GM21526 (cell line): ENCODE measurements around the gene XPNPEP3.
"Not testable (repeated sequence)": the region's sequence is repeated elsewhere in the genome, so short reads cannot be mapped to it uniquely, and the experiment has no call there.

Experiments used
- ATAC-seq: cut with Tn5 transposase; IDR thresholded peaks from one replicate; pipeline ENCODE4 v1.9.1; 2021; ENCODE audit warnings: moderate library complexity; ENCODE audit not compliant: unreplicated experiment, low FRiP score

The XPNPEP3 gene

DNA sequence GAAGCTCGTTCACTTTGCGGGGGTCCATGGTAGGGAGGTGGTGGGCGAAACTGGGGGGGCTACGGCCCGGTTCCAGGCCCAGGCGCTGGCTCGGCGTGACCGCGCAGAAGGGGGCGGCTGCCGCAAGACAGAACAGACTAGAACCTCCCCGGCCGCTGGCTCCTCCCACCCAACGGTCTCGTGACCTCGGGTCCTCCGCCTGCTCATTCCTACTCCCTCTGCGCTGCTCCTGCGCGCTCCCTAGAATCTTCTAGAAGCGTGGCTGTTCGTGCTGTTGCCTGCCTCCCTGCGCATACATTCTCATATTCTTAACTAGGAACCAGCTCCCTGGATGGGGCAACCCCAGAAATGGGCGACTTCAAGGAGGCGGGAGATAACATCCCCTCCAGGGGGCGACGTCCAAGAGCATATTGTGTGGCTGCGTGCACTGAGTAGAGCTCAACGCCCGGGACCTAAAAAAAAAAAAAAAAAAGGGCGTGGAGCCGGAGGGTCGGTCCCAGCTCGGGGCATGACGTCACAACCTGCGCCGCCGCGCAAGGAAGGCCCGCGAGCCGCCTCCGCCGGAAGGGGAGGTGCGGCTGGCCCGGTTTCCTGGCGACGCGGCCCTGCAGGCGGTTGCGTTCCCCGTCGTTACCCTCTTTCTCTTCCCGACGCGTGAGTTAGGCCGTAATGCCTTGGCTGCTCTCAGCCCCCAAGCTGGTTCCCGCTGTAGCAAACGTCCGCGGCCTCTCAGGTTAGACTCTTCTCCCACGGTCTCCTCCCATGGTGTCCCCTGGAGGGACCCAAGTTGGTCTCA lies at the start of gene XPNPEP3, which contains the start of gene ST13:
TSS of gene XPNPEP3 (plus strand) at position 636 of the 796 bp plus-strand sequence. CDS start at position 670, 34 bp downstream.
TSS of gene ST13 (minus strand) at position 127 of the 796 bp plus-strand sequence. CDS start at position 28, 99 bp downstream.
- ATAC-seq: peak; percentile 75

DNA sequence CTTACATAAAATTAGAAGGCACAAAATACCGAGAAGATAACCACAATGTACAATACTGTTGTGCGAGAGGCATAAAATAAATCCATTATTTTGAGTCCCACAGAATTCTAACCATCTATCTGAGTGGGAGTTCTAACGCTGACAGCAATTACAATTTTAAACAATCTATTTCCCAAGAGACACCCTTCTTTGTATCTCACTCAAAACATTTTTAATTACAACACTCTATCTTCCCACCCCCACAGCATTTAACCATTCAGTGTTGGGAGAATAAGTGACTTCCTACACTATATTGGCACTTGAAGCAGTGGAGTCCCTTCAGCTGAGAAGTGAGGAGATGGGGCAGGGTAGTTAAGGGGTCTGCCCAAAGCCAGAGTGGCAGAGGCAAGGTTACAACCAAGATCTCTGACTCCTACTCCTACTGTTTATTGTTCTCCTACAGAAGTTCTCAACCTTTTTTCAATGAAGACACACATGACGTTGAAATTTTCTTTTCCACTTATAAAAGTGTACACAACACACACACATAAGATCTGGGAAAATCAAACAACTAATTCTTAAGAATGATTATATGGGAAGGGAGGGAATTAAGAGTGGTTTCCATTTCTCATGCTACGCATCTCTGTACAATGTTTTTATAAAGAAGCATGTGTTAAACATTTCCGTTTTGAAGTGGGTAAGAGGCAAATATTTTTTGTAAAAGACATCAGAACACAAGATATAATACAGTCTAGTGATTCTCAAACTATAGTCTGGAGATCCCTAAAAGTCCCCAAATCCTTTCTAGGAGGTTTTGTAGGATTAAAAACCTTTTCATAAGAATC lies 48.7 kb upstream of the XPNPEP3 start:
- no peak for ATAC-seq

DNA sequence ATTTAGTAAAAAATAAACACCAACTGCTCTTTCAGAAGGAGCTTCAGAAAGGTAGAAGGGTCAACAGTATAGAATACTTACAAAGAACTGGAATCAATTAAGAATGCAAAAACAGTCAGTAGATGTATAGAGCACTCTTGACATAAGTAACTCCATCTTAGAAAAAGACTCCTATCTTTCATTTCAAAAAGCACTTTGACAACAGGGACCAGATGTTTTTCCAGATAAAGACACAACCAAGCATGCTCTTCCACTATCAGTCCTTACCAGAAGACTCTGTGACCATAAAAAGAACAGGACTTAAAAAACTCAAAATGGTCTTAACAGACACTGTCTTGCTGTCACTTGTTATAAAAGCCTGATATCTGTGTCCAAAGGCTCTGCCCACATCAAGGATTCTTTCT lies 43.0 kb upstream of the XPNPEP3 start:
- no peak for ATAC-seq

DNA sequence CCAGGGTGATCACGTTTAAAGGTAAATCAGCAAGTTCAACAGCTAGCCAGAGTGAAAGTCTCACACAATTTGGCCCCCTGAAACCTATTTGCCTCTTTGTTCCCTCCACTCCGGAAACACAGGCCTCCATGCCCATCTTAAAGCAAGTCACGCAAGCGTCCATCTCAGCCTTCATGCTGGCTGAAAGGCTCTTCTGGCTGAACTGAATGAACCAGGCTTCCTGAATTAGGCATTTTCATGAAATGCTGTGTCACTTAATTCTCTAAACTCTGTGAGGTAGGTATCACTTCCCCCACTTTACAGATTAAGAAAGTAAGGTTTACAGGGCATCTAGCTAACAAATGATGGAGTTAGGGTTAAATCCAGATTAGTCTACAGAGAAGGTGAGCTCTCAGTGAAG lies 39.2 kb upstream of the XPNPEP3 start:
- no peak for ATAC-seq

DNA sequence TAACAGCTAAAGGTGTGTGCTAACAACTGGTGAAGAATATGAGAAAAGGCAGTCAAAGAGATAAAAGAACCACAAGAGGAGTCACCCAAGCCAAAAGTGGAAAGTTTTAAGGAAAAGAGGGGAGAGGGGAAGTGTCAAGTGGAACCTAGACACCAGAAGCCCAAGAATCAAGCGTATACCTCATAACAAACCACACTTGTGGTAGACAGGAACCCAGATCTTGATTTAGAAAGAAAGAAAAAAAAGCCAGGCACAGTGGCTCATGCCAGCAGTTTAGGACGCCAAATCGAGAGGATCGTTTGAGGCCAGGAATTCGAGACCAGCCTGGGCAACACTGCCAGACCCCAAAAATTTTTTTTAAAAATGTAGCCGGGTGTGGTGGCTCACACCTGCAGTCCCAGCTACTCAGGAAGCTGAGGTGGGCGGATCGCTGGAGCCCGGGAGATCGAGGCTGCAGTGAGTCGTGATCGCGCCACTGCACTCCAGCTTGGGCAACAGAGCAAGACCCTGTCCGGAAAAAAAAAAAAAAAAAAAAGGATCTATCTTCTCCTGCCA lies 38.7 kb upstream of the XPNPEP3 start:
- no peak for ATAC-seq

DNA sequence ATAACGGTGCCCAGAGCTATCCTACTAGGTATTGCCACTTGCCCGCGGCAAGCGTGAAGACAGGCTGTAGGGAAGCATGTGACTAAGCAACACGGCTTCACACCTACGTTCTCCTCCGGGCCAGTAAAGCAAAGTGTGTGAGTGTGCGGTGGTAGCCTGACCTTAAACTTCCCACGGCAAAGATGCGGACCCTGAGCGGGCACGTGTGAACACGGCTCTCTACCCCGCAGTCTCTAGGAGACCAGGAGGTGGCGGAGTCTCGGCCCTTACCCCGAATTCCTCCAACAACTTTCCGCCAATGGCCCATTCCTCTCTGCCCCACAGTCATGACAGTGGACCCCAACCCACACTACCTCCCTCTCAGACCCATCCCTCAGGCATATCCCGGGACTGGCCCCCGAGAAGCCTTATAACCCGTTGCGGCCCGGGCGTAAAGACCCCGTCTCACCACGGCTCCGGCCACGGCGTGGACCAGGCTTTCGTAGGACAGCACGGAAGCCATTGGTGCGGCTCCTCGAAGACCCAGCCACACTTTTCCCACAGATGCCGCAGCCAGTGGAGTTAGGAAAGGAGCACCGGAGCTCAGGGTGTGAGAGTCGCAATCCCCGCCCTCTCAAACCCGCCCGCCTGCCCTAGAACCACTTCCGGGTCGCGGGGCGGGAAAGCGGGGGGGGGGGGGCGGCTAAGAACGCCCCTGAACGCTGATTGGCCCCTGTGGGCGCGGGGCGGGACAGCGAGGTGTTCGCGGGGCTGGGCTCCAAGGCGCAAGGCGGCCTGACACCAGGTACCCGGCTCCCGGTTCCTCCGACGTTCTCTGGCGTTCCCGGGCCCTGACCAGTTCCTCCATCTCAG lies 38.0 kb upstream of the XPNPEP3 start, which contains the start of gene SLC25A17:
TSS of gene SLC25A17 (minus strand) at position 600 of the 852 bp plus-strand sequence. CDS start at position 502, 98 bp downstream.
- no peak for ATAC-seq

DNA sequence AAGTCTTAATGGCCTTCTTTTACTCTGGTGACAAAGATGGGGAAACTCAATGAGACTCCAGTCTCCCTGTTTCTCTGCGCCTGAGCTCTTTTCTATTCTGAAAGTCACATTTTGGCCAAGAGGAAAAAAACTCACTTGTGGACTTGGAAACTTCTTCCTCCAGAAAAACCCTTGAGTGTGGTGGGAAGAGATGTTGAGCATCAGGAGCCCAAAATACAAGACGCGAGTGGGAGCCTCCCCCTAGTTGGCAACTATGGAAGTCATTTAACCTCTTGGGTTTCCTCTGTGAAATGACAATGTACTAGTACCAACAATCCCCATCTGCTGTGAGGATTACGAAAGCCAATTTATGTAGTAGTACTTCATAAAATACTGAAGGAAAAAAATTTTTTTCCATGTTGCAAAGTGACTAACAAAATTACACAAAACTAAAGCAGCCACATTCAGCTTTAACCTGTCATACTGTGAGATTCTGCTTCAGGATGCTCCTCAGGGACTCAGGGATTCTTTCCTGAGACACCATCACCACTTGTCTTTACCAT lies 37.3 kb upstream of the XPNPEP3 start:
- ATAC-seq: no peak

DNA sequence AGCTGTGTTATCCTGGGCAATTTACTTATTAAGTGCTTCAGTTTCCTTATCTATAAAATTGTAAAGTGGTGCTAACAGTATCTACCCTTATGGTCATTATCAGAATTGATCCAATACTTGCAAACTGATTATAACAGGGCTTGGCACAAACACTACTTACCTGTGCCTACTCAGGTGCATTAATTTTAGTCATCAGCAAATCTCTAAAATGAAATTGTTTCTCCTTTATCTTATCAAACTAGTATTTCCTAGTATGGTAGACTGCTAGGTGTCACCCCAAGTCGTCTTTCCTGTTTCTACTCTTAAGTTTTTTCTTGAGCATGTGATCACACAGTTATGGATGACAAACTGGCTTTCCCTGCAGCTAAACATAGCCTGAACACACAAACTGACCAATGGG lies 33.5 kb upstream of the XPNPEP3 start:
- no peak for ATAC-seq

DNA sequence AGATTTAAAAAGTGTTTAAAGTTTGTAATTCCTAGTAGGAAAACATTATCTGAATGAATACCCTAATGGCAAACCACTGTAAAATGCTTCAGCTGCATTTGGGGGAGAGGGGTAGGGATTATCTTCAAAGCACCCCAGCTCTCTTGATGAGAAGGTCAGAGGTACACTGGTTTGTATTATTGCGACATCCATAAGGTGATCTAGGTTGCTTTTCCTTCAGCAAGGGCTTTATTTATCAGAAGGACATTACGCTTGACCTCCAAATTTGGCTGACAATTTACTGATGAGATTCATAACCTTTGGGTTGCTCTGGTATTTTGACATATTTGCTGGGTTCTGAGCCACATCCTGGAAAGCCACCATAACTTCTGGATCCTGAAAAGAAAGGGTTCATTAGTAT lies 30.7 kb upstream of the XPNPEP3 start:
- ATAC-seq: not testable (repeated sequence)

DNA sequence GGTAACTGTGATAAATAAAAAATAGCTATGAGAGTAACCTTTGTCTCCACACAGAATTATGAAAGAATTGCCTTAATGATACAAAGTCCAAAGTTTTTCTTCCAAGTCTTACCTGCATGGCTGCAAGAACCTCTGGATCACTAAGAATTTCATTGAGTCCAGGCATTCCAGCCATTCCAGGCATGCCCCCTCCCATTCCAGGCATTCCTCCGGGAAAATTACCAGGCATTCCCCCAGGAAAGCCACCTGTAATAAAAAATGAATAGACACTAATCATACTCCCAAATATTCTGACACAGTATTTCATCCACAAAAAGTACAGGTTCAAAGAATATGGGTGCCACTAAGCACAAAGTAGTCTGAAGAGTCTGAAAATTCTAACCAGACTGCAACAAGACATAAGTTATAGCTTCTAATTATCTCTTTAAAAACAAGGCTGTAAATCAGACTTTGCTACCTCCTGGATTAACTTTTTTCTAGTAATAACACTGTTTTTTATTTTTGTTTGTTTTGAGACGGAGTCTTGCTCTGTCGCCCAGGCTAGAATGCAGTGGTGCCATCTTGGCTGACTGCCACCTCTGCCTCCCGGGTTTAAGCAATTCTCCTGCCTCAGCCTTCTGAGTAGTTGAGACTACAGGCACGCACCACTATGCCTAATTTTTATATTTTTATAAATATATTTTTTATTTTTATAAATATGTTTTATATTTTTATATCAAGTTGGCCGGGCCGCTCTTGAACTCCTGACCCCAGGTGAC lies 29.8 kb upstream of the XPNPEP3 start:
- no peak for ATAC-seq

DNA sequence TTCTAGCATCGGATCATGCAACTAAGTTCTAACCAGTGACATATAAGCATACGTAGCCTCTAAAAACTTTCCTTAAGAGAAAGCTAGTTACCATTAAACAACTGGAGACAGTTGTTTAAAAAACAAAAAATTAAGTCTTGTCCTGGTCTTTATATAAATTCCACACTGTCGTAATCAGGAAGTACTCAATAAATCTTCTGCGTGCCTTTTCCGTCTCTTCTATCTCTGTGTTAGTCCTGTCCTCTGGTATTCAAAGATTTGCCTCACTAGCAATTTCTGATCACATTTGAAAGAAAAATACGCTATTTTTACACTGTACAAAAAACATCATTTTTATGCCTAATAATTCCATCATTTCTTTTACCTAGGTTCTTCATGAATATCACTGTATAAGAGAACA lies 27.8 kb upstream of the XPNPEP3 start:
- ATAC-seq: no peak

DNA sequence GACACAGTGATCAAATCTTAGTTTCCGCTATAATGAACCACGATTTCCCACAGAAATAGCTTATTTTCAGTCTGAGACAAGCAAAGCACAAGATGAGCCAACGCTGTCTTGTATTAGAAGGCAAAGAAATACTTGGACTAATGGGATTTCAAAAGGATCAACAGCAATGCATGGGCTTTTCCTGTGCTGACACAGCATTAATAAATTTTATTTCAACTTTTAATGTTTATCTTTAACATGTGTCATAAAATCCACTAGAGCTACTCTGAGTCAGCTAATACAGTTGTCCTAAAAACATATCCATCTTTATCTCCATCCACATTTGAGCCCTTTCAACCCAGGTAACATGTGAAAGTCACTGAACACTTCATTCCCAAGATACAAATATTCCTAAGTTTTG lies 22.3 kb upstream of the XPNPEP3 start:
- ATAC-seq: no peak

DNA sequence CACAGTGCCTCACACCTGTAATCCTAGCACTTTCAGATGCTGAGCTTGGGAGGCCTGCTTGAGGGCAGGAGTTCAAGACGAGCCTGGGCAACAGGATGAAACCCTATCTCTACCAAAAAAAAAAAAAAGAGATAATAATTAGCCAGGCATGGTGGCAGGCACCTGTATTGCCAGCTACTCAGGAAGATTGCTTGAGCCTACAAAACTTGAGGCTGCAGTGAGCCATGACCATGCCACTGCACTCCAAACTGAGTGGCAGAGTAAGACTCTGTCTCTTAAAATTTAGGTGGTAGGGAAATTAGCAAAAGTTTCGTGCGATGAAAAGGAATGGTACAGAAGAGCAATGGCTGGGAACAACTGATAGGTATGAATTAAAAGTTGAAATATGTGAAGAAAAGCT lies 18.5 kb upstream of the XPNPEP3 start:
- ATAC-seq: no peak

DNA sequence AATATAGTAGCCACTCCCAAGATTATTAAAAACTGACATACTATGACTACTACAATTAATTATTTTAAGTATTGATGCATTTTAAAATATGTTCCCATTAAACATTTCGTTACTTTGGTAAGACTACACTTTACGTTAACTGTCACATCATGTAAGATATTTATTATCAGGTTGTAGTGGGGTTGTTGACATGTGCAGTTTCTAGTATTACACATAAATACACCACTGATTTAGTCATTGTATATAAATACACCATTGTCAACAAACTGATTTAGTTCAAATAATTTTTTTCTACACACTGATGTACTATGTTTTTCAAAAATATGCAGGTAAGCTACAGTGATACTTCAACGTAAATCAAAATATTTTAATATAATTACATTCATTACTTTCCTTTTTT lies 12.0 kb upstream of the XPNPEP3 start:
- no peak for ATAC-seq

DNA sequence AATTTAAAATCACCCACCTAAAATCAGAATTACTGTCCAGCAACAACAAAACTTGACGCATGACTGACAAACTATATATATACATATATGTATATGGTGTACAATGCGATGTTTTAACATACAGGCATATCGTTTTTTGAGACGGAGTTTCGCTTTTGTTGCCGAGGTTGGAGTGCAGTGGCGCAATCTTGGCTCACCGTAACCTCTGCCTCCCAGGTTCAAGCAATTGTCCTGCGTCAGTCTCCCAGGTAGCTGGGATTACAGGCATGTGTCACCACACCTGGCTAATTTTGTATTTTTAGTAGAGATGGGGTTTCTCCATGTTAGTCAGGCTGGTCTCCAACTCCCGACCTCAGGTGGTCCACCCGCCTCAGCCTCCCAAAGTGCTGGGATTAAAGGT lies 11.1 kb upstream of the XPNPEP3 start:
- ATAC-seq: not testable (repeated sequence)

DNA sequence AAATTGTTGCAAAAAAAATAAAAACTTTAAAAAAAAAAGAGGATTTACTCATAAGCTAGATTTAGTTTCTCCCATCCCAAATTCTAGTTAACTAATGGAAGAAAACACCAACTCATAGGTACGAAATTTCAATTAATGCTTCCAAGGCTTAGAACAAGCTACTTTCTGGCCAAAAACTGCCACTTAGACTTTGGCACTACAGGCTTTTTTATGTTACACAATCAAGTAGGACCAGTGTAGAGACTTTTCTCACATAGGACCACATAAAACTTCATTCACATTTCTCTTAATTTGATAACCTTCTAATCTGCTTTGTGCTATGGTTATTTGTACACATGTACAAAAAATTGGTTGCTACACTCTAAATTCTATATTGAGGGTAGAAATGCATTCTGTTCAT lies 3.6 kb upstream of the XPNPEP3 start:
- ATAC-seq: no peak

DNA sequence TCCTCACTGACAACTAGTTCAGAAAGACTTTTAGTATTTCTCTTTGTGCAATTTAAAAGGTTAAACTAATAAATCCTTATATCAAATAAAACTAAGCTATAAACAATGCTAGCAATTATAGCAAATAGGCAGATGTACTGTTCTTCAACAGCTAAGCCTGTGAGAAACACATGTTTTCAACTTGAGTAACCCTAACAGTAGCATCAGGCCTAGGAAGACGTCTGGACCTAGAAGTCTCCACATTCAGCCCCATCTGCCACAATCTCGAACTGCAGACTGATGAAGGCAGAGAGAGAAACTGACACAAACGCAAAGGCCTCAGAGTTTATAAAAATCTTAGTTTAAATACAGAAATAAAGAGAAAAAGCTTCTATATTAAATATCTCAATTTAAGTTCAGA lies 3.0 kb upstream of the XPNPEP3 start:
- no peak for ATAC-seq

DNA sequence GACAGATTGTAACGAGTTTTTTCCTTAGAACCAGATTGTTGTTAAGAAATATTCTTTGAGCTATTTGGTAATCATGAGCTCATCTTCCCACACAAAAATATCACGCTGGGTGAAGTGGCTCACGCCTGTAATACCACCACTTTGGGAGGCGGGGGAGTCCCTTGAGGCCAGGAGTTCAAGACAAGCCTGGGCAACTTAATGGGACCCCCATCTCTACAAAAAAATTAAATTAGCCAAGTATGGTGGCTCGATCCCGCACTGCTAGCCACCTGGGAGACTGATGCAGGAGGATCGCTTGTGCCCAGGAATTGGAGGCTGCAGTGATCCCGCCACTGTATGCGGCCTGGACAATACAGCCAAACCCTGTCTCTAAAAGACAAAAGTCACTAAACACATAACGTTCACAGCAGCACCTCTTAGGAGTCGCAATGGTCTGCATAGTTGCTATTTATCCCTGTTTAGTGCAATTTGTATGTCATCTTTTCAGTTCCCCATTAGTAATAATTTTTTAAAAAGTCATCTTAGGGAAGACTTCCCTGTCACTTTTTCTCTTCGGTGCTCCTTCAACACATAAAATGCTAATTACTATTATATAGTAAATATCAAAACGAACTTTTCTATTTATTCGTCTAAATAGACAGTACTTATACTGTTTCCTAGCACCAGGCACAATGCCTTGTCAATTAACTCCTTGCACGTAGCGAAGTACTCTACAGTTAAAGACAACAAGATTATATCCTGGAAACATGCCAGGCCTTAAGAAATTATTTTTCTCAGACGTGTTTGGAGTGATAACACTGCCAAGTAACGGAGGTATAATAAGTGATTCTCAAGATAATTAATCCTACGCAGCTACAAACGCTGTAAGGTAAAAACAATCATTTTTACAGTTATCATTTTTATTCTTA lies 1.6 kb upstream of the XPNPEP3 start:
- no peak for ATAC-seq
